Activated naive CD8-positive, alpha-beta T cell (primary cell): Measurements from ENCODE around the gene DIO1.

Source experiments
- H3K27ac Mint-ChIP-seq: one replicate; pipeline ENCODE4 v1.8.0; 2021; ENCODE audit warnings: mixed read lengths
- H3K27me3 Mint-ChIP-seq: one replicate; pipeline ENCODE4 v1.8.0; 2021; ENCODE audit warnings: mixed read lengths
- H3K36me3 Mint-ChIP-seq: one replicate; pipeline ENCODE4 v1.8.0; 2021; ENCODE audit warnings: mixed read lengths
- H3K4me1 Mint-ChIP-seq: one replicate; pipeline ENCODE4 v1.8.0; 2021; ENCODE audit warnings: low read depth, mixed read lengths
- H3K4me3 Mint-ChIP-seq: one replicate; pipeline ENCODE4 v1.8.0; 2021; ENCODE audit warnings: mild to moderate bottlenecking, mixed read lengths
- H3K9me3 Mint-ChIP-seq: one replicate; pipeline ENCODE4 v1.8.0; 2021; ENCODE audit warnings: low read depth, mixed read lengths

The DIO1 gene

GRCh38 chr1:53943490-53944043 lies 49.6 kb downstream of the DIO1 start:
- Mint-ChIP-seq H3K4me1 (peaks cover 53% of the 10 kb centered on the region), H3K27me3 (no peaks in the 10 kb centered on the region), H3K27ac (peak overlapping the region; percentile 1), H3K9me3 (no peaks in the 10 kb centered on the region), H3K36me3 (peaks cover 2% of the 10 kb centered on the region), H3K4me3 (peak overlapping the region; percentile 95)

DNA sequence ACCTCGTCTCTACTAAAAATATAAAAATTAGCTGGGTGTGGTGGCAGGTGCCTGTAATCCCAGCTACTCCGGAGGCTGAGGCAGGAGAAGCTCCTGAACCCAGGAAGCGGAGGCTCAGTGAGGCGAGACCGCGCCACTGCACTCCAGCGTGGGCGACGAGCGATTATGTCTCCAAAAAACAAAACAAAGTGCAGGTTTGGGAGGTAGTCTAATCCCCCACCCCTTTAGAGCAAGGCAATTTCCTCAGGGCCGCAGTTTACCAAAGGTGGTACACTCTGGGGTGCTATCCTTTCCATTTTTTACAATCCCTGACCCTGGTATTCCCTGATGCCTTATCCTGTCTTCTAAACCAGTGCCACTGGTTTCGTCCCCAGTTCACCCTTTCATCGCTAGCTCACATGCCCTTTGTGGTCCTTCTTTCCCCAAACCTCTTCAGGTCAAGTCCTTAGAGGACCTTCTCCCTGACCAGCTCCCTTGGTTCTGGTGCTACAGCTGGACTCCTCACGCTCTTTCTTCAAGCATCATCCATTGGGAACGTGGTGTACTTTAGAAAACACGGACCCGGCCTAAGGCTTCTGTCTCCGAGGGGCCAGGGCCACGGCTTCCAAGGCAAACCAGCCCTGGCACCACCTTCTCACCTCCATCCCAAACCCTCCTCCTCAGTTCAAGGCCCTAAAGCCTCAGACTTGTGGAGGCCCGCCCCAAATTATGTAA lies 50.6 kb downstream of the DIO1 start:
- Mint-ChIP-seq H3K36me3 (no peaks in the 10 kb centered on the region), H3K27ac (peak overlapping the region; percentile 93), H3K27me3 (no peaks in the 10 kb centered on the region), H3K4me1 (peaks cover 51% of the 10 kb centered on the region), H3K4me3 (peak overlapping the region; percentile 95), H3K9me3 (no peaks in the 10 kb centered on the region)

DNA sequence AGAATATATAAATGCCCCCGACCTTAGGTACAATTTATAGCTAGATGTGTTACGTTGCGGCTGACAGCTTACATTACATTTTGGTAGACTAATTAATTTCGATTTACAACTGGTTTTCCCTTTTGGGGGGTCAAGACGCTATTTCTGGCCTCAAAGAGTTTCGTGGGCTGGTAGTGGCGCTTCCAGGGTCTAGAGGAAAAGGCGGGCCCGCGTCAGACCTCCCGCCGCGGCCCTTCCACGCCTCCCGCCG lies 51.1 kb downstream of the DIO1 start:
- H3K36me3 Mint-ChIP-seq: no peaks in the 10 kb centered on the region
- H3K4me3 Mint-ChIP-seq: peak overlapping the region; percentile 95
- peak overlapping the region; percentile 93 for H3K27ac Mint-ChIP-seq
- peaks cover 49% of the 10 kb centered on the region for H3K4me1 Mint-ChIP-seq
- no peaks in the 10 kb centered on the region for H3K27me3 Mint-ChIP-seq
- no peaks in the 10 kb centered on the region for H3K9me3 Mint-ChIP-seq

- Mint-ChIP-seq H3K27me3 (no peaks in the 10 kb centered on the region), H3K4me1 (peaks cover 48% of the 10 kb centered on the region), H3K9me3 (no peaks in the 10 kb centered on the region), H3K27ac (peak within 1 kb of the TSS; percentile 93), H3K36me3 (no peaks in the 10 kb centered on the region), H3K4me3 (peak within 1 kb of the TSS; percentile 95)
These were observed 51.7 kb downstream of the DIO1 start, which contains the start of gene IFT25 for GRCh38 chr1:53945433-53946251. TSS of gene IFT25 (minus strand) at chr1:53945699. CDS start at chr1:53940082, 5,617 bp downstream.

DNA sequence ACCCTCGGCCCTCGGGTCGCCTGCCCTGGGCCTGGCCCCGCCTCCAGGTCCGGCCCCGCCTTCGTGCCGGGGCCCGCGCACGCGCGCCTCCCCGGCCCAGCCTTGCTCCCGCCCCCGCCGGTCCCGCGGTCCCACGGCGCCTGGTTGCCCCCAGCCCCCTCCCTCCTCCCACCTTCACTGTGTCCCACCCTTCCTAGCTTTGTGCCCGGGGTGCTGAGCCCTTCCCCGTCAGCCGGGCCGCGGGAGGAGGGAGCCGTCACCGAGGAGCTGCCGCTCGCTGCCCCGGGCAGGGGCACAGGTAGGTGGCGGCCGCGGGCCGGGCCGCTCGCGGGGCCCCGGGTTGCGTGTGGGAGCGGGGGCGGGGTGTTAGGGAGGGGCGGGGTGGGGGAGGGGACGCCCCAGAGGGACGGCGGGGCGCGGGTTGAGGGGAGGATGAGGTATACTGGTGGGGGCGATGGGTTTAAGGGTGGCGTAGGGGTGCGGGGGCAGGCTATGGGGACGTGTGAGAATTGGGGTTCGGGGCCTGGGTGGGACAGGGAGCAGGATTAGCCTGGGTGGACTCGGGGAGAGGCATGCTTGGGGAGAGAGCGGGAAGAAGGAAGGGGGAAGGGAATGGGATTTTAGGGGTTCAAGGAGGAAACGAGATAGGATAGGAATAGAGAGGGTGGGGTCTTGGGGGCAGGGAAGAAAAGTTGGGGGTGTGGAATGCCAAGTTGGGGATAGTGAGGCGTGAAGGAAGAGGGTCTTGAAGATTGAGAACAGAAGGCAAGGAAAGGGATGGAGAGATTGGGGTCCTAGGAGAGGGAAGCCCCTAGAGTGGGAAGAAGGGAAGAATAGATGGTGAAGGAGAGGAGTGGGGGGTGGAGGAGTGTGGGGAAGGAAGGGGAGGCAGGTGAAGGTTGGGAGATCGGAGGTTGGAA lies 52.5 kb downstream of the DIO1 start, which contains the start of gene LRRC42:
Gene LRRC42, plus strand, starts transcription at position 99 of the 920 bp plus-strand sequence. CDS start 5,650 bp downstream, outside the sequence.
- no peaks in the 10 kb centered on the region for H3K36me3 Mint-ChIP-seq
- H3K4me1 Mint-ChIP-seq: peaks cover 48% of the 10 kb centered on the region
- peak within 1 kb of the TSS; percentile 93 for H3K27ac Mint-ChIP-seq
- no peaks in the 10 kb centered on the region for H3K9me3 Mint-ChIP-seq
- peak within 1 kb of the TSS; percentile 95 for H3K4me3 Mint-ChIP-seq
- H3K27me3 Mint-ChIP-seq: no peaks in the 10 kb centered on the region

DNA sequence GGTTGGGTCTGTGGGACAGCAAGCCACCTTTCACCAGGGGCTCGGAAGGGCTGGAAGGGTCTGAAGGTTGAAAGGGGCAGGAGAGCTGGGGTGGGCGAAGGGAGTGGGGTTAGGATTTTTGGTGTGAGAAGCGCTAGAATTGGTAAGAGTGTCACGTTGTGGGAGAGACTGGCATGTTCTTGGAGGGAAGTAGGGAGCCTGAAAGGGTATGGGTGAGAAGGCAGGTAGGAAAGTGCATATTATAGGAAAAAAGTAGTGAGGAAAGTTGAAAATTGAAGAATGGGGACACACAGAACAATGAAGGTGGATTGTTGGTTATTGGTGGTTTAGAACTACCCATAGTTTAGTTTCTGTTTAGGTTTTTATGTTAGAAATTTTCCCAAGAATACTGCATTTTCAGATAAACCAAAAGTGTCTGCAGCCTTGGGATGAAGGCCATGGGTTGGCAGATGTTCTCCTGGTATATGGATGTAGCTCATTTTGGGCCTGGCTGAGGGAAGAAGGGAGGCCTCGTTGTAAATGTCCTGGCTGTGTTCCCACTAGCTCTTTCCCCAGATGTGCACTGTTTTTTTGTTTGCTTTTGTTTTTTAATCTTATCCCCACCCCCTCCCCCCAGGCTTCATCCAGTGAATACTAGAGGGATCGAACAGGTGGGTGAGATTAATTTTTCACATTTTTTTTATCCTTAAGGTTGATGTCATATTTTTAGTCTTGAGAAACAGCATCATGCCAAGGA lies 53.4 kb downstream of the DIO1 start:
- H3K27ac Mint-ChIP-seq: peak overlapping the region; percentile 30
- no peaks in the 10 kb centered on the region for H3K9me3 Mint-ChIP-seq
- no peaks in the 10 kb centered on the region for H3K27me3 Mint-ChIP-seq
- H3K36me3 Mint-ChIP-seq: no peaks in the 10 kb centered on the region
- H3K4me3 Mint-ChIP-seq: peak overlapping the region; percentile 86
- H3K4me1 Mint-ChIP-seq: peaks cover 48% of the 10 kb centered on the region

DNA sequence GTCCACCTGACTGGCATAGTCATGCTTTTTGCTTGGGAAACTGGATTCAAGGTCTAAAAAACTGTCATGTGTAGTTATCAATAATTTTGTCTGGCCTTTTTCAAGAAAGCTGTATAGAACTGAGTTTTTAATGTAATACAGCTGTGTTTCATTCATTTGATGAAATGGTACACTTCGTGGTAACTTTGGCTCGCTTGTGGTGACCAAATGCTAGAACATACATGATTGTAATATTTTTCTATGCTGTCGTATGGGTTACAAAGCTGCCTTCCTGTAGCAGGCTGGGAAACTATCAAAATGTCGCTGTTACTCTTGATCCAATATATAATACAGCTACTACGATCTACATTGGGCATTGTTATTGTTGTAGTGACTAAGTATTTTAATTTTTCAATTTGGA lies 54.3 kb downstream of the DIO1 start:
- Mint-ChIP-seq H3K36me3 (no peaks in the 10 kb centered on the region), H3K9me3 (no peaks in the 10 kb centered on the region), H3K4me1 (peaks cover 38% of the 10 kb centered on the region), H3K4me3 (peak overlapping the region; percentile 8), H3K27me3 (no peaks in the 10 kb centered on the region), H3K27ac (peak overlapping the region; percentile 30)

GRCh38 chr1:53949023-53949990 lies 55.3 kb downstream of the DIO1 start:
- Mint-ChIP-seq H3K27me3 (no peaks in the 10 kb centered on the region), H3K27ac (no peak overlapping the region), H3K4me3 (no peak overlapping the region), H3K9me3 (no peaks in the 10 kb centered on the region), H3K4me1 (peaks cover 28% of the 10 kb centered on the region), H3K36me3 (no peaks in the 10 kb centered on the region)

DNA sequence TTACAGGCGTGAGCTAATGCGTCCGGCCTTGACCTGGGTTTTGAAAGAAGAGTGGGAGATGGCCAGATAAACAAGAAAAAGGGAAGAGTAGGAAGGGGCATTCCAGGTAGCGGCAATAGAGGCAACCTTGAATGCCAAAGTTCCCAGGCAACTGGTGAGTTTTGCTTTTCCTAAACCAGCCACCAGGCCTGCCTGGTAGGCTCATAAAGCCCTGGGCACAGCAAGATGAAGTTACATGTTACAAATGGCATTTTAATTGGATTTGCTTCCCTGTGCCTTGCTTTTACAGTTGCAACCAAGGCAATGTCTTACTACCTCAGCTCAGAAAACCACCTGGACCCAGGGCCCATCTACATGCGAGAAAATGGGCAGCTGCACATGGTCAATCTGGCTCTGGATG lies 57.7 kb downstream of the DIO1 start:
- peaks cover 2% of the 10 kb centered on the region for H3K36me3 Mint-ChIP-seq
- no peaks in the 10 kb centered on the region for H3K27me3 Mint-ChIP-seq
- H3K27ac Mint-ChIP-seq: no peak overlapping the region
- H3K4me1 Mint-ChIP-seq: peaks cover 20% of the 10 kb centered on the region
- H3K4me3 Mint-ChIP-seq: no peak overlapping the region
- no peaks in the 10 kb centered on the region for H3K9me3 Mint-ChIP-seq

GRCh38 chr1:53954128-53954527 lies 60.1 kb downstream of the DIO1 start:
- no peak overlapping the region for H3K27ac Mint-ChIP-seq
- H3K4me1 Mint-ChIP-seq: peaks cover 8% of the 10 kb centered on the region
- no peak overlapping the region for H3K4me3 Mint-ChIP-seq
- H3K27me3 Mint-ChIP-seq: no peaks in the 10 kb centered on the region
- no peaks in the 10 kb centered on the region for H3K9me3 Mint-ChIP-seq
- peaks cover 2% of the 10 kb centered on the region for H3K36me3 Mint-ChIP-seq

GRCh38 chr1:53956308-53957168 lies 62.6 kb downstream of the DIO1 start:
- Mint-ChIP-seq H3K27ac (no peak overlapping the region), H3K27me3 (no peaks in the 10 kb centered on the region), H3K4me1 (peaks cover 4% of the 10 kb centered on the region), H3K9me3 (no peaks in the 10 kb centered on the region), H3K36me3 (peaks cover 2% of the 10 kb centered on the region), H3K4me3 (no peak overlapping the region)

DNA sequence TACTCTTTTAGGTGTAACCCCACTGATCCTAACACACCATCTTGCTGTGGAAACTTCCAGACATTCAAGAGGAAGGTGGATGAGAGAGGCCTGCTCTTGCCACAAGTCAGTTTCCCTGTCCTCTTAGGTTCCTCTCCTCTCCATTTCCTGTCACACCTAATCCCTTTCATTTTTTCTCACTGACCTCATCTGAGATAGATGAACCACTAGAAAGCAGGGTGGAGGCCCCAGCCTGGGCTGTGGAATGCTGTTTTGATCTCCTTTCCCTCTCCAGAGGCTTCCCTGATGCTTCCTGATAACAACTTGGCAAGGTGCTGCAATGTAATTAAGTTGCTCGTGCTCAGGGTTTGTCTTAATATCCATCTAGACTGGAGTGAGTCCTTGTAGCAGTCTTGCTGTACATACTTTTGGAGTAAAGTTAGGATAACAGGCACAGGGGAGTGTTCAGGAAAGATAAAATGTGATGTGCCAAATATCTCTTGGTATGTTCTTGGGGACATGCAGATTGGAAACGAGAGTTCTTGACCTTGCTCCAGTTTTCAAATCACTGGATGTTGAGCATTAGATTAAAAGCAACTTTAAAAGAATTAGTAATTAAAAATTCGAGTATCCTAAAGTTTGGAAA lies 63.3 kb downstream of the DIO1 start:
- Mint-ChIP-seq H3K9me3 (no peaks in the 10 kb centered on the region), H3K36me3 (peaks cover 7% of the 10 kb centered on the region), H3K4me3 (no peak overlapping the region), H3K27me3 (no peaks in the 10 kb centered on the region), H3K27ac (no peak overlapping the region), H3K4me1 (peaks cover 4% of the 10 kb centered on the region)
